Fibroblast of mammary gland (primary cell): ENCODE measurements around the gene SEMA3G.

Experiments
- DNase-seq: peaks from one replicate; pipeline ENCODE4 v3.0.0-alpha.2; 2010; ENCODE audit warnings: low read depth
- H3K4me3 ChIP-seq: 2 replicates; pipeline ENCODE4 v1.5.1; 2011; ENCODE audit warnings: low read depth, mild to moderate bottlenecking, low read length, moderate library complexity; ENCODE audit not compliant: control insufficient read depth
- TF ChIP-seq, protein P1 (sequence below): conservative IDR thresholded peaks from 2 replicates; pipeline ENCODE4 v1.5.1; 2011; ENCODE audit warnings: low read depth, low read length, inconsistent platforms; ENCODE audit not compliant: control insufficient read depth, insufficient read depth

Gene SEMA3G

DNA sequence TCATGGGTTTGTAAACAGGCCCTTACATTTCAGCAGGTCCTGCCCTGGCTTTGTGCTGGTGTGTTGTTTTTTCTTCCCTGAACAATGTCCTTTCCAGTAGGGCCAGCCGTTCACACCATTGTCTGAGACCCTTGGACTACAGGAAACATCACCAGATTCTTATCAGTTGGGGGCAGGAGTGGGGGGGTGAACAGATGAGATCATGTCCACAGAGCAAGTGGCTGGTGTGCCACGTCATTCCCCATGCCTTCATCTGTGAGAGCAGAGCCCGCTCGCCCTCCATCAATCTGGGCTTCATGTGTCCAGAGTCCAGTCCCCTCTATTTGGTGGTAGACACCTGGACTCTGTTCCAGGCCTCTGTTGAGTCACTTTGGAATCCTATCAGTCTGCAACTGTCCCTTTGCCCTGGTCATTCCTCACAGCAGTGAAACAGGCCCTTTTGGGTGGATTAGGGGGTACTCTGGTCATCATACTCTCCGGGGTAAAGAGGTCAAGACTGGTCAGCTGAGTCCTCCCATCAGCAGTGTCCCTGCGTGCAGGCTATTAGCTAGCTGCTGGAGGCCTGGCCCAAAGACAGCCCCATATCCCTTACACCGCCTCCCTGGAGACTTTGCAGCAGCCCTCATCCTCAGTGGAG, 15.0 kb downstream of the SEMA3G start:
- no peak overlapping the region for H3K4me3 ChIP-seq
- TF ChIP-seq, protein P1, sequence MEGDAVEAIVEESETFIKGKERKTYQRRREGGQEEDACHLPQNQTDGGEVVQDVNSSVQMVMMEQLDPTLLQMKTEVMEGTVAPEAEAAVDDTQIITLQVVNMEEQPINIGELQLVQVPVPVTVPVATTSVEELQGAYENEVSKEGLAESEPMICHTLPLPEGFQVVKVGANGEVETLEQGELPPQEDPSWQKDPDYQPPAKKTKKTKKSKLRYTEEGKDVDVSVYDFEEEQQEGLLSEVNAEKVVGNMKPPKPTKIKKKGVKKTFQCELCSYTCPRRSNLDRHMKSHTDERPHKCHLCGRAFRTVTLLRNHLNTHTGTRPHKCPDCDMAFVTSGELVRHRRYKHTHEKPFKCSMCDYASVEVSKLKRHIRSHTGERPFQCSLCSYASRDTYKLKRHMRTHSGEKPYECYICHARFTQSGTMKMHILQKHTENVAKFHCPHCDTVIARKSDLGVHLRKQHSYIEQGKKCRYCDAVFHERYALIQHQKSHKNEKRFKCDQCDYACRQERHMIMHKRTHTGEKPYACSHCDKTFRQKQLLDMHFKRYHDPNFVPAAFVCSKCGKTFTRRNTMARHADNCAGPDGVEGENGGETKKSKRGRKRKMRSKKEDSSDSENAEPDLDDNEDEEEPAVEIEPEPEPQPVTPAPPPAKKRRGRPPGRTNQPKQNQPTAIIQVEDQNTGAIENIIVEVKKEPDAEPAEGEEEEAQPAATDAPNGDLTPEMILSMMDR, result no peak
- no peak for DNase-seq

DNA sequence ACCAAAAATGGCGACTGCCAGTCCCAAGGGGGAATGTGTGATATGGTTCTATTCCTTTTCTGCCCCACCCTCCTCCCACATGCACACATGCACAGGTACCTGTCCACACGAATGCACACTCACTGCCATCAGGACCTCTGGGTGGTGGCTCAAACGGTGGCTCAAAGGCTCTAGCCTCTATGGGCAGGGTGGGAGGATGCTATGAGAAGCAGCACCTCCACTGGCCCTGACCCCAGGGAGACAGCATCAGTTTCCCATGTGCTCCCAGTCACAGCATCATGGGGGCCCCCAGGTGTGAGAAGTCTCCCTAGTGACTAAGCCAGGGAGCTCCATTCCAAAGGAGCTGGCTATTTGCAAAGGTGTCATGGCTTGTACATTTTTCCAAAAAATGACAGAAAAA, 15.9 kb downstream of the SEMA3G start:
- no peak for DNase-seq
- TF ChIP-seq, protein P1, result no peak
- no peak overlapping the region for H3K4me3 ChIP-seq

DNA sequence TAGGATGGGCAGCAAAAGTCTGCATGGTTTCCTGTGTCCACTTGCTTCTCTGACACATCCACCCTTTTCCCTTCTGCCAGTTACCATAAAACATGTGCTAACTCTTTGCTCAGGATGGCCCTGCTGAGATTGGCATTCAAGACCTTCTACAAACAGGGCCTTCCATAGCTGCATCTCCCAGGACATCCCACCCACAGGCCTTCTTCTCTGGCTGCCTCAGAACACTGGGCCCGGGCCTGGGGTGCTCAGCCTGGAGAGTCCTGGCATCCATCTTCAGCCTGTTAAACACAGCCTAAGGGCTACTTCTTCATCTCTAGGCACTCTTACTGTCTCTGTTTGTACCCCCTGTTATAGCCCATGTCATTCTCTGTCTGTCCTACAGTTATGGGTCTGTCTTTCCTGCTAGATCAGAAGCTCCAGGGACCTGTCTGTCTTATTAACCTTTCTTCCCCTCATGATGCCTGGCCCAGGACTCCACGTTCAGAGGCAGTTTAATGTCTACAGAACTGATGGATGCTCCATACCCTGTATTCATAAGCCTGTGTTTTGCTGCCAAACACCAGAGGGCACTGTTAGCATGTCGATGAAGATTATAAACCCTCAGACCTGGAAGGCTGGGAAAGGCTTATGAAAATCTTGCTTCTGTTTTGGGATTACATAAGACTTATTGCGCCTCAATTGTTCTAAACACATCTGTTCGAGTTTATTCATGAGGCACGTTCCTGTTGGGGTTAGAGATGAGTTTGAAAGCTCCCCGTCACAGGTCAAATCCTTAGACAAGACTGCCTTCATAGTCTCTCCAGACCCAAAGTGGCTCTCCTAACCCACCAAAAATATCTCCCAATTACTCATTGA, 16.5 kb downstream of the SEMA3G start:
- TF ChIP-seq, protein P1, result peak; percentile 89
- H3K4me3 ChIP-seq, result no peak overlapping the region
- peak; percentile 84 for DNase-seq

DNA sequence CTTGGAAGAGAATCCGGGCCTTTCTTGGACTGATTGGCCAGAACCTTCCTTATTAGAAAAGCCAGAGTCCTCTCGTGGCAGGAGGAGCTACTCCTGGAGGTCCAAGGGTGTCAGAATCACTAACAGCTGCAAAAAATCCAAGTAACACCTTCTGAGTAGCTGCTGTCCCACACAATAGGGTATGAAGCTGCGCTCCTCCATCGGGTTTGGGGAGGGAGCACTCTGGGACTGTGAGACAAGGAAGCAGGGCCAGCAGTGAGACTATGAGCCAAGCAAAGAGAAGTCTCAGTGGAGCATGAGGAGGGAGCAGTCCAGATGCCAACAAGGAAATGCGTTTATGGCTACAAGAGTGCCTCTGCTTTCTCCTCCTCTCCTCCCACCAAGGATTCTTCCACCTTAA, 21.7 kb downstream of the SEMA3G start:
- TF ChIP-seq, protein P1, result no peak
- DNase-seq, result no peak
- no peak overlapping the region for H3K4me3 ChIP-seq

DNA sequence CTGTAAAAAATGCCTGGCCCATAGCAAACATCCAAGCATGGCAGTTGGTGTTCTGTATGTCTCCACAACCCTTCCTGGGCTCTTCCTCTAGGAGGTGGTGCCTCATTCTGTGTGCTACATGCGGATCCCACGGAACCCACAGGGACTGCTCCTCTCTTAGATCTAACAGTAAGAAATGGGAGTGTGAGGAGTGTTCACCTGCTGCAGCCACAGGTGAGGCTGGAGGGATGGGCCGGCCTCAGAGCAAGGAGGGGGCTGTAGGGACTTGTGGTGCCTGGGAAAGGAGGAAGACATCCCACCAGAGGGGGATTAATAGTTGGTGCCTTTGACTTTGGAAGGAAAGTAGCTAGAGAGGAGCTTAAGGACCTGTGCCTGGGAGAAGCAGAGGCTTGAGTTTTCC, 22.2 kb downstream of the SEMA3G start:
- TF ChIP-seq, protein P1, result no peak
- no peak for DNase-seq
- no peak overlapping the region for H3K4me3 ChIP-seq

DNA sequence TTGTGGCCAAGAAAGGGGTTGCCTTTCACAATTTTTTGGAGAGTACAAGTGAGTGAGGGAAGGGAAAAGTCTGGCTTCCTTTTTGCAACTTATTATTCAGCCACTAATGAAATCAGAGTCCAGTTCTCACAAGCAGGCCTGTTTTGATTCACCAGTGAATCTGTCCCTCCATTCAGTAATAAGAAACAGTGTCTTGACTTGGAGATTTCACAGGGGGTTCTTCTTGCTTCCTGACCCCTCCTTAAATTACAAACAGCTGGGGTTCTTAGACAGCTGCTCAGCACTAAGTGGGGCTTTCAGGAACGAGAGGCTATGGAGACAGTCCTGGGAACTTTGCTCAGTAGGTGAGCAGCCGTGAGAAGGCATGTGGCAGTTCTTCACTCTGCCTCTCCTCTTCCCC, 24.5 kb downstream of the SEMA3G start:
- DNase-seq, result no peak
- TF ChIP-seq, protein P1, result no peak
- no peak overlapping the region for H3K4me3 ChIP-seq
